Measurements from ENCODE around the gene SLPI.

Gene SLPI, protein sequence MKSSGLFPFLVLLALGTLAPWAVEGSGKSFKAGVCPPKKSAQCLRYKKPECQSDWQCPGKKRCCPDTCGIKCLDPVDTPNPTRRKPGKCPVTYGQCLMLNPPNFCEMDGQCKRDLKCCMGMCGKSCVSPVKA

DNA sequence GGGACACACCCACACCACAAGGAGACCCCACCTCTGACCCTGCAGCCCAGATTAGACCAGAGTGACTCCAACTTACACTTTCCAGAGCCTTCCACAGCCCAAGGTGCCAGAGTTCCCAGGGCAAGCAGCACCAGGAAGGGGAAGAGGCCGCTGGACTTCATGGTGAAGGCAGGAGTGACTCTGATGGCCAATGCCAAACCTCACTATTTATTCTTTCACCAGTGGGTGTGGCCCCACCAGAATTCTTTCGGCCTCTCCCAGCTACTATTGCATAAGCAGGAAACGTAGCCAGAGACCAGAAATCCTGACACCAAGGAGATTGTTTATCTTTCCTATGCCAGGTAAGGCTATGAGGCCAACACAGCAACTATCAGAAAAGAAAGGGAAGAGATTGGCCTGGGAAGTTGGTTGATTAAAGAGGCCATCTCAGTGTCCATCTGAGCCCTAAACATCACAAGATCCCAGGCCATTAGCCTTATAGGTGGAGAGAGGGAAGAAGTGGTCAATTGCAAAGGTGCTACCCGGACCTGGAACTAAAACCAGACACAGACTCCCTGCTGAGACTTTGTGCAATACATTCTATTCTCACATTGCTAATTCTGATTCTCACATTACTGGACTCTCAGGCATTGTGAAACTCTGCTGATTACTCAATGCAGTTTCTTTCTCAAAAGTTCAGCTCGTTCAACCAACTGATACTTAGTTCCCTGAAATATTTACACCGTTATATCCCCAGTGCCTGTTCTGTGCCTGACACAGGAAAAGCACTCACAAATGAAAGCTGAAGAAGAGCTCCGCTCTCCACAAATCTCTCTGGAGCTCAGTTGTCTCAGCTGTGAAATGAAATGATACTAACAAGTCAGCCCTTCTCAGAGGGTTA is at the start of gene SLPI:
Gene SLPI, minus strand, starts transcription at position 182 of the 880 bp plus-strand sequence. Its CDS starts 21 bp downstream, at position 161.
- DNase-seq: no peak

DNA sequence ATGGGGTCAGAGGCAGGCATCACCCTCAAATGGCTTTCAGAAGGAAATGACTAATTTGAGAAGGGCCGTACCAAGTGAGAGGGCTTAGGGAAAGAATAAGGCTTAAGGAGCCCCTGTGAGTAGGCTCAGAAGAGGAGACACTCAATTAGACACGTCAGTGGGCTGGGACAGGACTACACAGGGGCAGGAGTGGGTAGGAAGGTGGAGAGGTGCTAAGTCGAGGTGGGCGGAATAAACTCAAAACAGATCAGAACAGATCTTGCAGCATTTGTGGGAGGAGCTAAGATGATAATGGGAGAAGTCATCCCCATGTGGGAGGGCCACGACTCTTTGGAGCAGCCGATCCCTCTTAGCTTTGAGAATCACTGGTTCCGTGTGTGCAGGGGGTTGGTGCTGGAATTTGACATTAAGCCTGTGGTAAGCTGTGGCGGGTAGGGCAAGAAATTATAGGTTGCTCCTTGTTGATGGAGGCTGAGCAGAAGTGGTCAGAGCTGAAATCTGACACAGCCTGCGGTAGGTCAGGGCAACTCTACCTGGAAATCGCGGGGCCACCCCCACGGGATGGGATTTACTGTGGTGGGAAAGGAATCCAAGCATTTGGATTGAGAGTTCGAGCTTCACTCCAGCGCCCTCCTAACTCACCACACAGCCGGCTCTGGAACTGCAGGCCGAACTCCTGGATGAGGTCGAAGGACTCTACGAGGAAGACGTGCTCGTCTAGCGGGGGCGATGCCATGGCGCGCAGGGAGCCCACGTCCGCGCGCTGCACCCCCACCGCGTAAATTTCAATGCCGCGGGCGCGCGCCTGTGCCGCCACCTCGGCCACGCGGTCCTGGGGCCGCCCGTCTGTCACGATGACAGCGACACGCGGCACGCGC is 49.5 kb upstream of the SLPI start:
- no peak for DNase-seq

DNA sequence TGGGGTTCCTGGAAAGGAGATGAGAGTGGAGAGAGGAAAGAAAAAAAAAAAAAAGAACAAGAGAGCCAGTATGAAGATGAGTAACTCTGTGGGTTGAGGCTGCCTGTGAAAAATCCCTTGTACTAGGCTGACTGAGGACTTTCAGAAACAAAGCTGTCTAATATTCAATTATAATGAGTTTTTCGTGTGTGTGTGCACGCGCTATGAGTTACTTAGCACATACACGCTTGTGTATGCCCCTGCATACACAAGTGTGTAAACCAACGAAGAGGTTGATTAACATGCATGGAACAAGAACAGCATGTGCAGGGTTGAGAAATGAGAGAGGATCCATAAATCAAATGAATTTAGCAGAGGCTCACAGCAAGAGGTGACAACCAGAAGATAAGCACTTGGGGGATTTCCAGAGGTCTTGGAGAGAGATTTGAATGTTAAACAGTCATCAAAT is 47.5 kb upstream of the SLPI start:
- no peak for DNase-seq

DNA sequence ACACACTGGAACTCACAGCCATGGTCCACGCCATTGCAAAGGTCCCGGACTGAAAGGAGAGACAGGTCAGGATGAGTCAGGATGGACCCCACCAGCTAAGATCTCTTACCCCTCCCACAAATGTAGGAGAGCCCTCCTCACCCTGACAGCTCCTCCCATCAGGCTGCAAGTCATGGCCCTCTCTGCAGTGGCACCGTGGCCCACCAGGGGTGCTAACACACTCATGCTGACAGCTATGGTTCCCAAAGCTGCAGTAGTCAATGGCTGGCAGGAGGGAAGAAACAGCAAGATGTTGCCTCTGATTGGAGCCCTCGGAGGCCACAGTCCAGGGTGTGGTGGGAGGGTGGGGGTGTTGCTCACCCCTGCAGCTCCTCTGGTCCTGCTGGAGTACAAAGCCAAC is 46.6 kb upstream of the SLPI start:
- no peak for DNase-seq

DNA sequence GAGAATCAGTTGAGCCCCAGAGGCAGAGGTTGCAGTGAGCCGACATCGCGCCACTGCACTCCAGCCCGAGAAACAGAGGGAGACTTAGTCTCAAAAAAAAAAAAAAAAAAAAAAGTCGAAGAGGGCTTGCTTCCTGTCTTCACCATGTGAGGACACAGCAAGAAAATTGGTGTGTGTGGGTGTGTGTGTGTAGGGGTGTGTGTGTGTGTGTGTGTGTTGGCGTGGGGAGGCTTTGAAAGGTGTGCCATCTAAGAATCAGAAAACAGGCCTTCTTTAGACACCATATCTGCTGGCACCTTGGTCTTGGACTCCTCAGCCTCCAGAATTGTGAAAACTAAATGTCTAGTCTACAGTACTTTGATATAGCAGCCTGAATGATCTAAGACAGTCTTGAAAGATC is 45.4 kb upstream of the SLPI start:
- DNase-seq: no peak

DNA sequence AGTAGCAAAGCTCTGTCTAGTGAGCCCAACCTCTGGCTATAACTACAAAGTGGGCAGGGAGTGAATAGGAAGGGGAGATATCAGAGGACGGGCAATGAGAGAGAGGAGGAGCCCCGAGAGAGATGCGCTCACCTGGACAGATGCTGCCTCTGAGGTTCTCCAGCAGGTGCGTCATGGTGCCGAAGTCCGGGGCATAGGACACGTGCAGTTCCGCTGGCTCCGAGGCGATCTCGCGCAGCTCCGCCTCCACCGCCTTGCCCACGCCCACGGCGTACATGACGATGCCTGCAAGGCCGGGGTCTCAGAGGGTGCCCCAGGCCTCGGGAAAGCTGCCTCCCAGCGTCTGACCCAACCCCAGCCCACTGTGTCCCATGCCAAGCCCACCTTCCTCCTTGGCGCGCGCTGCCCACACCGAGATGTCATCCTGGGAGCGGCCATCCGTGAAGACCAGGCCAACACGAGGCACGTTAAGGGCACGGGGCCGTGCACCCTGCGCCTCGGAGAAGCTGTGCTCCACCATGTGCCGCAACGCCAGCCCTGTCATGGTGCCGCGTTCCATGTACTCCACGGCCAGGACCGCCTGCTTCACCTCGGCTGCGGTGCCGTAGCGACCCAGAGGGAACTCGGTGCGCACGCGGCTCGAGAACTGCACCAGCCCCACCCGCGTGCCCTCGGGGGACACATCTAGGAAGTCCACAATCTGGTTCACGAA is 43.6 kb upstream of the SLPI start:
- DNase-seq: no peak

DNA sequence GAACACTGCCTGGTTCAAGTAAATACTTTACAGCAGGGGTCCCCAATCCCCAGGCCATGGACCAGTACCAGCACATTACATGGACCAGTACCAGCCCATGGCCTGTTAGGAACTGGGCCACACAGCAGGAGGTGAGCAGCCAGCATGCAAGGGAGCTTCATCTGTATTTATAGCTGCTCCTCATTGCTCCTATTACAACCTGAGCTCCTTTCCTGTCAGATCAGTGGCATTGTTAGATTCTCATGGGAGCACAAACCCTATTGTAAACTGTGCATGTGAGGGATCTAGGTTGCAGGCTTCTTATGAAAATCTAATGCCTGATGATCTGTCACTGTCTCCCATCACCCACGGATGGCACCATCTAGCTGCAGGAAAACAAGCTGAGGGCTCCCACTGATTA is 40.3 kb upstream of the SLPI start:
- no peak for DNase-seq

DNA sequence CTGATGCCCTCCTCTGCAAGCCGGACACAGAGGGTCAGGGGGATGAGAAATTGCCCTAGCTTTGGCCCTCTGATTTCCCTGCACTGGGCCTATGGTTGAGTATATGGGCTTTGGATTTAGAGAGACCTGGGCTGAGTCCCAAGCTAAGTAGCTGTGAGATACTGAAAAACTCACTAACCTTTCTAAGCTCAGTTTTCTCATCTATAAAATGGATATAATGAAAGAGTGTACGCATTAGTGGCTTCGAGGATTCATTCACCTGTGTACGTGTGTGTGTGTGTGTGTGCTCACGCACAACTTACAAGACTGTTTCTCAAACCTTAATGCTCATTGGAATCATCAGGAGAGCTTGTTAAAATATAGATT is 39.6 kb upstream of the SLPI start:
- DNase-seq: no peak

DNA sequence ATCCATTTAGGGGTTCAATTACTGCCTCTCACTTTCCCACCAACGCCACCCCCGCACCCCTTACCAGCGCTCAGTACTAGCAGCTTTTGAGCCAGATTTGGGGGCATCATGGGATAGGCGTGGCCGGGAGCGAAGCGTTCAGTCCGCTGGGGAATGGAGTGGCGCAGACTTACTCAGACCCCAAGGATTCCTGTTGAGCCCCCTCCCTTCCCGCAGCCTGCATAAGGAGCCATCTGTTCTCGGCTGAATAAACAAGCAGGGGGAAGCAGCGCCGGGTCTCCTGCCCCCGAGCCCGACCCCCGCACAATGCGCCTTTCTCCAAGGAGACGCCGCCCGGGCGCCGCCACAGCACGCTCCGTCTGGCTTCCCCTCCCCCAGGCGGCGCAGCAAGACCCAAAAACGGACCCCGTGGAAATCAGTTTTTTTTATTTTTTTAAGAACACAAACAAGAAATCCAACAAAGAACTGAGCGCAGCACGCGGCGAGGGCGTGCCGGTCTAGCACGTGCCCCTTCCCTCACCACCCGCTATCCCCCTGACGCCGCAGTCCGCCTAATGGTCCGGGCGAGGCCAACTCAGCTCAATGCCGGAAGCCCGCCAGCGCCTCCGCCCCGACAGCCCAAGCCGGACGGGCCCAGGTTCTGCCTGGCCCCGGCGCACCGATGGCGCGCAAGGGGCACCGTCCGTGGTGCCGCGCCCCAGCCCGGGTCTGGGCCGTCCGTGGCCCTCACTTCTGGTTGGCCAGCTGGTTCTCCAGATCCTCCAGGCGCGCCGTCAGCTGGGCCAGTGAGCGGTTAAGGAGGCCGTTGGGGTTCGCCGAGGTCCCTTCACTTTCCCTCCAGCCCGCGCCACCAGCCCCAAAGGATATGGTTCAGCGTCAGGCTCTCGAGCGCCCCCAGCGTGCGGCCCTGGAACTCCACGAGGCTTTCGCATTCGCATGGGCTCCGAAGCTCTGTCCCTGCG is 39.0 kb upstream of the SLPI start:
- peak; percentile 84 for DNase-seq

DNA sequence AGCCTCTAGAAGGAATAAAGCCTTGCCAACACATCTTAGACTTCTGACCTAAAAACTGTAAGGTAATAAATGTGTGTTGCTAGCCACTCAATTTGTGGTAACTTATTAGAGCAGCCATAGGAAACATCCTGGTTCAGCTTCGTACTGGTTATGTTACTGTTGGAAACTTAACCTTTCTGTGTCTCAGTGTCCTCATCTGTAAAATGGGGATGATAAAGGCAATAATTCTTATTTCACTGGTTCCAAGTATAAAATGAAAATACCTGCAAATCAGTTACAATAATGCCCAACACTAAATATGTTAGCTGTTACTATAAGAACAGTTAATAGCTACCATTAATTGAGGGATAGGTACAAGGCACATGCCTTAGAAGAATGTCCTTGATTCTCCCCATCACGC is 38.0 kb upstream of the SLPI start:
- DNase-seq: no peak

DNA sequence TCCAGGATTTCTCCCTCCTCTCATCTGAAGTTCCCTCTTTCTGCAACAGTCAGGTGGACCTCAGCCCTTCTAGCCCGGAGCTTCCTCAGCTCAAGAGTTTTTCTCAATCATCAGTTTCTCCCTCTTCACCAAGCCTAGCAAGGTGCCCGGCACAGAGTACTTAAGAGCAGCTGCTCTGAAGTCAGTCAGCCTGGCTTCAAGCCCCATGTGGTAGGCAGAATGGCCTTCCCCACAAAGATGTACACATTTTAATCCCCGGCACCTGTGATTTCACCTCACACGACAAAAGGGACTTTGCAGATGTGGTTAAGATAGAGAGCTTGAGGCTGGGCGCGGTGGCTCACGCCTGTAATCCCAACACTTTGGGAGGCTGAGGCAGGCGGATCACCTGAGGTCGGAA is 37.2 kb upstream of the SLPI start:
- no peak for DNase-seq

DNA sequence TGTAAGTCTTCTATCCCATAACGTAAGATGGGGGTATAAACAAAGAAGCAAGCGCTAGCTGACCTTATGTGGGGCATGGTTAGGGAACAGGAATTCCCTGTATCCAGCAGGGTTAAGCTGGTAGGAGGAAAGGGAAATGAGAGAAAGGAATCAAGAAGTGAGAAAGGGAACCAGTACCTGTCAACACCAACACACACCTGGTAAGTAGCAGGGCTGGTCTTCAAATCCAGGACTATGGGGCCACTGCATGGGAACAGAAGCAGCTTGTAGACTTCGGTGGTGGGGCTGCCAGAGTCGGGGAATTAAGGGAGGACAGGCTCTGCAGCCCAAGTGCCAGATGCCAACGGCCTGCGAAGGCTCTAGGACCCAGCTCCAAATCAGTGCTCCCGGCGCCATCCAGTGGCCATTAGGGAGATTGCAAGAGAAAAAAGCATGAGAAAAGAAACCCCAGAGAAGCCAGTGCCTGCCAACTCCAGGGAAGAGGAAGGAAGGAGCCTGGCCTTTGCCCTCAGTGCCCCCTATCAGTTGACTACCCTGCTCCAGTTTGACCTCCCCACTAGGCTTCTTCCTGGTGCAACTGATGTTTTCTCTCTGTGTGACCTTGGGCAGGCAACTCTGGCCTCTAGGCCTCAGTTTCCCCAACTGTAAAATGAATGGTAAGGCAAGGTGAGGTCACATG is 36.5 kb upstream of the SLPI start:
- DNase-seq: peak; percentile 83

DNA sequence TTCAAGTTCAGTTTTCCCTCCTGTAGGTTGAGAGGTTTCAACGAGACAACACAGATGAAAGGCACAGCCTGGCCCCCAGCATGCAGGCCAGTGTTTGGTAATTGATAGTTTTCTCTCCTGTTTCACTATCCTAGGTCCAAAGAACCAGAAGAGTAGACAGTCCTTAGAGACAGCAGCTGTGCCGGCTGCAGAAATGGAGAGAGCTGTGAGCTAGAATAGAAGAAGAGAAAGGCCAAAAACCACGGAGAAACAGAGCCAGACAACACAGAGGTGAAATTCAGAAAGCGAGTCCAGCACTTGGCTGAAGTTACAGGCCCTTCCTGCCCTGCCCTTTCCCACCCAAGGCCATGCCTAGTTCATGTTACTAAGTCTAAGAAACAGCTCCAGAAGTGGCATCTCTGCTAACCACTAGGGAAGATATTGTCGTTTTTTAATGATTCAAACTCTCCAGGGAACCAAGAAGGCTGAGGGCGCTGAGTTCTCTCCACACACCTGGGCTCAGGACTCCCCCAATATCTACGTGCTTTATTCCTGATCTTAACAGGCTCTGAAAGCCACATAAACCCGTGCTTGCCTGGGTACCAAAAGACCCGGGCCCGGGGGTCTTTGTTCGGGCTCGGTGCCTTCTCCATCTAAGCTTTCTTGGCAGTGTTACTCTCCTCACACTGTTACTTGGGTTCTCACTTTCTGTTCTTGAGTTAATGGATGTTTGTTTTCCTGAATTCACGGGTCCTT is 35.7 kb upstream of the SLPI start:
- DNase-seq: no peak

DNA sequence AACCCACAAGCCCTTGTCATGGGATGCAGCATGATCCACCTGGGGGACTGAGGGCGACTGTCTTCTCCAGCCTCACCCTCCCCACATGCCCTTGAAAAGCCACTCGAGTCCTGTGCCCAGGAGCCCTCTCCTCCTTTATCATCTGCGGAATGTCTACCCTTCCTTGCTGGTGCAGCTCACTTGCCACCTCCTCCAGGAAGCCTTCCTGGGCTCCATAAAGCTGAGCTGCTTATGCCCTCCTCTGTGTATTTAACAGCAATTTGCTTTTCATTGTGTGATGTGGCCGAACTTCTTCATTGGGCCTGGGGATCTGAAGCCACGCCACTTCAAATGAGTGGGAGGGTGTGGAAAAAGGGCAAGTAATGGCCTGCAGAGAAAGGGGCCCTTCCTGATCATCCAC is 34.5 kb upstream of the SLPI start:
- no peak for DNase-seq

DNA sequence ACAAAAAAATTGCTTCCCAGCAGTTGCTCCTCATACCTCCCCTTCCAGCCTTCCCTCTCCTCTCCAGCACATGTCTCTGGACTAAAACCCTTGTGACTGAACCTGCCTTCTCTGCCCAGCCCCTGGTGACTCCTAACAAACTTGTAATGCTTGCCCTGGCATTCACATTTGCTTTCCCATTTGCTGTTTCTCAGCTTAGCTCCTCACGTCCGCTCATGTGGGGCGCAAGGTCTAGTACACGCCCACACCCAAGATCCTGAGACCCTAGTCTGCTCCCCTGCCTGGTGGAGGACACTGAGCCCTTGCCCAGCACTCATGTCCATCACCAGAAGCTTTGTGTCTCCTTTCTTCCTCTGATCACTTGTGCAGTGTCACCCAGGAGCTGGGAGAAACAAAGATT is 34.0 kb upstream of the SLPI start:
- no peak for DNase-seq

DNA sequence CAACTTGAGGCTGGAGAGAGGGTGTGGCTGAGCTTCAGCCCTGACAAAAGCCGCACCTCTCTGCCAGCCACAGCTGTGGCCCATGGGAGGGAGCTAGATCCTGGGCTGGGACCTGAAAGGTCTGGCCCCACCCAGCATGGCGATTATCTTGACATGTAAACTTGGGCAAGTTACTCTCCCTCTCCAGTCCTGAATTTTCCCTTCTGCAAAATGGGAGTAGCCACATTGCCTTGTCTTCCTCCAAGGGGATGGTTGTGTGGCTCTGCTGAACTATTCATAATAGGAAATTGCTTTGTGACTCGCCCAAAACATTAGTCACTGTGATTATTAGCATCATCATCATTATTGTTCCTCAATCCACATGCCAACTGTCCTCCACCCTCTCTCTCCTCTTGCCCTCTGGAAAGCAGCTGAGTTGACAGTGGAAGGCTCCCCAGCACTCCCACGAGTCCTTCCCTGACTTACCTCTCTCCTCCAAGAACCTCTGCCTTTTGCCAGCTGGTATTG is 29.2 kb upstream of the SLPI start:
- no peak for DNase-seq

DNA sequence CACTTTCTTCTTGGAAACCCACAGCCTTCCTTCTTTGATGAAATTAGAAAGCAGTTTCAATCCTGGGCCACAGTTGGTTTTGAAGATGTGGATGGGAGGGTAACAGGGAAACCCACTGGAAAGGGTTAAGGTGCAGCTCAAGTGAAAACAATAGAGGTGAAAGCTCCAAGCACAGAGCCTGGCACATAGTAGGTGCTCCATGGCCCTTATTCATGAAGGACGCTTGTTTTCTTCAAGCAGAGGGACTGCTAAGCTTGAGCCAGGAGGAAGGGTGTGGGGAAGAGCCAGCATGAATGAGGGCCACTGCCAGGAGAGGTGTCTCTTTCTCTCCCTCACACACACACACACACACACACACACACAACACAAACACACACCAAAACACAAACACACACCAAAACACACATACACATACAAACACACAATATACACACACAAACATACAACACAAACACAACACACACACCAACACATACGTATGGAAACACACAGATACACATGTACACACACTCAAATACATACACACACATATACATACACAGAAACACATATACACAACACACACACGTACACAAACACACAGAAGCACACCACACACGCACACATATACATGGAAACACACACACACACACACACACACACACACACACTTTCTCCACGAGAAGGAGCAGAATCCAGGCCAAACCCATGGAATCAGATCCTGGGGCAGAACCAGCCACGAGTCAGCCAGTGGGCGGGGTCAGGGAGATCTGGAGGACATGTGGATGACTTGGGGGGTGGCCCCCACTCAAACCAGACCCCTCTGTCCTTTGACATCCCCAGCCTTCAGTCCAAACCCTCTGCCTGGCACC is 28.6 kb upstream of the SLPI start:
- no peak for DNase-seq

DNA sequence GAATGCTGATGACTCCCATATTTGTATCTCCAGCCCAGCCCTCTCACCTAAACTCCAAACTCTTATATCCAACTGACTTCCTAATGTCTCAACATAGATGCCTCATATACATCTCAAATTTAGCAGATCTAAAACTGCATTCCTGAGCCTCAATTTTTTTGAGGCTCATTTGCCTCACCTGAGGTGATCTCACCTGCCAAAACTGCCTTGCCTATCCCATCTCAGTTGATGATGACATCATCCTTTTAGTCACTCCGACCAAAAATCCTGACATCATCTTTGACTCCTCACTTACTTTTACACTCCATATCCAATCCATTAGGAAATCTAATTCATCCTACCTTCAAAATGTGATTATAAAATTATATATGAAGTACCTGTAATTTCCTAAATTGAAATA is 25.6 kb upstream of the SLPI start:
- no peak for DNase-seq

DNA sequence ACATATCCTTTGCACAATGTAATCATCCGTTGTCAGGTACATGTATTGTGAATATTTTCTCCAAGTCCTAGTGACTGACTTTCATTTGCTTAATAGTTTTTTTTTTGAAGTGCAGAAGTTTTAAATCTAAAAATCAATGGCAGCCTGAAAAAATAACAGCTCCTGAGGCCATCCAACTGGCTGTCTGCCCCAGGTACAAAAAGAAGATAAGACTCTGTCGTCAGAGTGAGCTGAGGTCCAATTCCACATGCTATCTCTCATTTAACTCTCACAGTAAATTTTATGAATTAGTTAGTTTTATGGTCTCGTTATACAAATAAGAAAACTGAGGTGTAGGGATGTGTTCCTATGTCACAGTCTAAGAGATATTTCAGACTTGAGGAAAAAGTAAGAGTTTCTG is 21.0 kb upstream of the SLPI start:
- DNase-seq: no peak

Data from T1000 (cell line).